Aorta (tissue), 5 donors: ENCODE results near the gene VEPH1. TPM values are rescaled to one million over a fixed set of nuclear protein-coding genes. Genes with fewer than 3 reads are reported as not detected.
A peak's percentile ranks its signal among the peaks of the same experiment; 100 is the strongest.

Source experiments
- ATAC-seq: fragments of 200-7000 bp; cut with Tn5 transposase; one replicate; pipeline ENCODE4 v1.9.1; 2022; ENCODE audit warnings: moderate library complexity; ENCODE audit not compliant: low FRiP score
- DNase-seq, 2 donors: peaks; one replicate each; pipeline ENCODE4 v3.0.0-alpha.2; 2020
- H3K27ac ChIP-seq, 2 donors: one replicate each; pipeline ENCODE4 v1.5.1; 2013; ENCODE audit warnings: low read length in 2 of 2, mild to moderate bottlenecking in 2 of 2, moderate library complexity in 2 of 2, control low read depth in 1 of 2, inconsistent platforms in 1 of 2, low read depth in 1 of 2
- H3K27me3 ChIP-seq, 2 donors: one replicate each; pipeline ENCODE4 v1.6.1; 2013; ENCODE audit warnings: control low read depth in 1 of 2, low read length in 1 of 2, mild to moderate bottlenecking in 1 of 2, moderate library complexity in 1 of 2; ENCODE audit not compliant: insufficient read depth in 2 of 2, control insufficient read depth in 1 of 2
- H3K36me3 ChIP-seq, 2 donors: one replicate each; pipeline ENCODE4 v1.6.1; 2013; ENCODE audit warnings: control low read depth in 1 of 2, low read length in 1 of 2, mild to moderate bottlenecking in 1 of 2; ENCODE audit not compliant: insufficient read depth in 2 of 2, control insufficient read depth in 1 of 2
- H3K4me1 ChIP-seq, 2 donors: one replicate each; pipeline ENCODE4 v1.6.1; 2013; ENCODE audit warnings: low read length in 2 of 2, control low read depth in 1 of 2, mild to moderate bottlenecking in 1 of 2, moderate library complexity in 1 of 2; ENCODE audit not compliant: insufficient read depth in 2 of 2, control insufficient read depth in 1 of 2
- H3K4me3 ChIP-seq, 2 donors: one replicate each; pipeline ENCODE4 v1.5.1; 2013; ENCODE audit warnings: low read length in 2 of 2, control low read depth in 1 of 2, mild to moderate bottlenecking in 1 of 2
- H3K9me3 ChIP-seq: one replicate; pipeline ENCODE4 v1.6.1; 2013; ENCODE audit warnings: mild to moderate bottlenecking, low read length; ENCODE audit not compliant: control insufficient read depth
- WGBS, 2 donors: extraction: QIAGEN DNeasy Blood & Tissue Kit; methylation state at CpG; one replicate each; pipeline ENCODE4 v1.1.7; 2013; 5-methylcytosine and 5-hydroxymethylcytosine counted together
- intact Hi-C, 2 donors: fragments of 100-400 bp; cut with DNase I; formaldehyde crosslinking; loops; one replicate each; pipeline versions ENCODE4 v1.14.2 to v1.15.0; 2022
- polyA plus RNA-seq, 2 donors: library from polyadenylated mRNA; stranded (reverse); fragments of 200-250 nt; gene quantifications; one replicate each; pipeline ENCODE4 v1.2.3, GENCODE V29; 2013
- total RNA-seq, 2 donors: library from RNA; stranded (reverse); fragmentation: NEBNext Ultra II Directional; extraction: Animal tissue kit (Norgen Biotek cat#: 25700); gene quantifications; one replicate each; pipeline ENCODE4 v1.2.1, GENCODE V29; 2021
- donor health status: healthy with polysubstance abuse.
- donor health status: Bipolar disorder and iron deficiency.
- donor health status: DM: no; HTN: no; CAD: no.
- donor health status: DM: no; HTN: no; CAD: no.
- donor health status: DM: yes; HTN: yes; CAD: no.

VEPH1 gene
- total and polyA plus RNA-seq, 4 donors = 0.77 to 0.81 TPM; not detected in 2

GRCh38 chr3:157529085-157529484 lies 25.9 kb upstream of the VEPH1 start:
- Histone ChIP-seq H3K36me3 (no peaks in the 10 kb centered on the region), H3K4me1 (peaks cover 0 to 2% of the 10 kb centered on the region in 2 donors), H3K27me3 (no peaks in the 10 kb centered on the region), H3K4me3 (no peak overlapping the region), H3K27ac (no peak overlapping the region), H3K9me3 (no peaks in the 10 kb centered on the region)
- no peak for DNase-seq
- intact Hi-C loops = no loop called here
- ATAC-seq = no peak
- 91 to 96% methylated on average over 2 of the region's 2 CpGs for WGBS, 2 donors

- no peaks in the 10 kb centered on the region for H3K27me3 ChIP-seq
- intact Hi-C loops = no loop called here
- no peaks in the 10 kb centered on the region for H3K9me3 ChIP-seq
- H3K36me3 ChIP-seq = no peaks in the 10 kb centered on the region
- DNase-seq = no peak
- WGBS, 2 donors = 62 to 63% methylated on average over 5 of the region's 5 CpGs
- no peak for ATAC-seq
- peaks cover 0 to 2% of the 10 kb centered on the region in 2 donors for H3K4me1 ChIP-seq
- H3K27ac ChIP-seq = no peak overlapping the region
- H3K4me3 ChIP-seq = no peak overlapping the region
Observed at GRCh38 chr3:157527131-157527881, 24.1 kb upstream of the VEPH1 start.

GRCh38 chr3:157526036-157526435 lies 22.8 kb upstream of the VEPH1 start:
- Histone ChIP-seq H3K4me1 (peaks cover 0 to 2% of the 10 kb centered on the region in 2 donors), H3K9me3 (no peaks in the 10 kb centered on the region), H3K27ac (no peak overlapping the region), H3K4me3 (no peak overlapping the region), H3K36me3 (no peaks in the 10 kb centered on the region), H3K27me3 (no peaks in the 10 kb centered on the region)
- no peak for DNase-seq
- intact Hi-C loops = no loop called here
- 95 to 96% methylated on average over 2 of the region's 2 CpGs for WGBS, 2 donors
- ATAC-seq = no peak

- intact Hi-C loops = no loop called here
- no peak overlapping the region for H3K27ac ChIP-seq
- H3K4me3 ChIP-seq = no peak overlapping the region
- H3K9me3 ChIP-seq = no peaks in the 10 kb centered on the region
- ATAC-seq = no peak
- WGBS, 2 donors = 97 to 98% methylated on average over 1 of the region's 1 CpG
- no peaks in the 10 kb centered on the region for H3K36me3 ChIP-seq
- H3K27me3 ChIP-seq = no peaks in the 10 kb centered on the region
- no peak for DNase-seq
- H3K4me1 ChIP-seq = peaks cover 0 to 2% of the 10 kb centered on the region in 2 donors
Observed at GRCh38 chr3:157523814-157524213, 20.6 kb upstream of the VEPH1 start.

GRCh38 chr3:157522648-157523047 lies 19.4 kb upstream of the VEPH1 start:
- no peak overlapping the region for H3K27ac ChIP-seq
- no peak overlapping the region for H3K4me3 ChIP-seq
- H3K4me1 ChIP-seq = peaks cover 0 to 2% of the 10 kb centered on the region in 2 donors
- H3K36me3 ChIP-seq = no peaks in the 10 kb centered on the region
- ATAC-seq (no peak), DNase-seq (no peak)
- no peaks in the 10 kb centered on the region for H3K27me3 ChIP-seq
- H3K9me3 ChIP-seq = no peaks in the 10 kb centered on the region
- intact Hi-C loops = no loop called here

GRCh38 chr3:157520485-157521150 lies 17.4 kb upstream of the VEPH1 start:
- Histone ChIP-seq H3K4me3 (no peak overlapping the region), H3K9me3 (no peaks in the 10 kb centered on the region), H3K36me3 (no peaks in the 10 kb centered on the region), H3K27me3 (no peaks in the 10 kb centered on the region), H3K4me1 (no peaks in the 10 kb centered on the region), H3K27ac (no peak overlapping the region)
- DNase-seq (no peak), ATAC-seq (peak; percentile 78)
- intact Hi-C loops = no loop called here

- Histone ChIP-seq H3K4me3 (no peak overlapping the region), H3K27ac (no peak overlapping the region), H3K27me3 (no peaks in the 10 kb centered on the region), H3K36me3 (no peaks in the 10 kb centered on the region), H3K4me1 (no peaks in the 10 kb centered on the region), H3K9me3 (no peaks in the 10 kb centered on the region)
- 94 to 97% methylated on average over 1 of the region's 1 CpG for WGBS, 2 donors
- no peak for DNase-seq
- intact Hi-C loops = no loop called here
- ATAC-seq = no peak
Observed at GRCh38 chr3:157518881-157519280, 15.7 kb upstream of the VEPH1 start.

- no peaks in the 10 kb centered on the region for H3K36me3 ChIP-seq
- ATAC-seq (no peak), DNase-seq (no peak)
- H3K27ac ChIP-seq = no peak overlapping the region
- no peak overlapping the region for H3K4me3 ChIP-seq
- intact Hi-C loops = no loop called here
- no peaks in the 10 kb centered on the region for H3K9me3 ChIP-seq
- no peaks in the 10 kb centered on the region for H3K27me3 ChIP-seq
- no peaks in the 10 kb centered on the region for H3K4me1 ChIP-seq
Observed at GRCh38 chr3:157516928-157517327, 13.7 kb upstream of the VEPH1 start.

- 82% methylated on average over 5 of the region's 5 CpGs for WGBS, 2 donors
- intact Hi-C loops = no loop called here
Observed at GRCh38 chr3:157515398-157515797, 12.2 kb upstream of the VEPH1 start.

More at GRCh38 chr3:157515398-157515797, 12.2 kb upstream of the VEPH1 start:
- no peak for ATAC-seq
- no peaks in the 10 kb centered on the region for H3K4me1 ChIP-seq
- no peak overlapping the region for H3K27ac ChIP-seq
- H3K36me3 ChIP-seq = no peaks in the 10 kb centered on the region
- no peaks in the 10 kb centered on the region for H3K27me3 ChIP-seq
- no peaks in the 10 kb centered on the region for H3K9me3 ChIP-seq
- DNase-seq = no peak
- H3K4me3 ChIP-seq = no peak overlapping the region
